K562 treated with DMSO at 1 percent for 4 hours (cell line): ENCODE results near the gene IL1R1. TPM values are rescaled to one million over a fixed set of nuclear protein-coding genes. Genes with fewer than 3 reads are reported as not detected.

Experiments used
- total RNA-seq: library from RNA; unstranded; fragments of 300-600 nt; gene quantifications from 2 replicates; pipeline ENCODE4 v1.2.3, GENCODE V29; 2022; ENCODE audit not compliant: insufficient read depth

IL1R1 gene, protein sequence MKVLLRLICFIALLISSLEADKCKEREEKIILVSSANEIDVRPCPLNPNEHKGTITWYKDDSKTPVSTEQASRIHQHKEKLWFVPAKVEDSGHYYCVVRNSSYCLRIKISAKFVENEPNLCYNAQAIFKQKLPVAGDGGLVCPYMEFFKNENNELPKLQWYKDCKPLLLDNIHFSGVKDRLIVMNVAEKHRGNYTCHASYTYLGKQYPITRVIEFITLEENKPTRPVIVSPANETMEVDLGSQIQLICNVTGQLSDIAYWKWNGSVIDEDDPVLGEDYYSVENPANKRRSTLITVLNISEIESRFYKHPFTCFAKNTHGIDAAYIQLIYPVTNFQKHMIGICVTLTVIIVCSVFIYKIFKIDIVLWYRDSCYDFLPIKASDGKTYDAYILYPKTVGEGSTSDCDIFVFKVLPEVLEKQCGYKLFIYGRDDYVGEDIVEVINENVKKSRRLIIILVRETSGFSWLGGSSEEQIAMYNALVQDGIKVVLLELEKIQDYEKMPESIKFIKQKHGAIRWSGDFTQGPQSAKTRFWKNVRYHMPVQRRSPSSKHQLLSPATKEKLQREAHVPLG
- 4.3 and 5.3 TPM in 2 replicates for total RNA-seq

DNA sequence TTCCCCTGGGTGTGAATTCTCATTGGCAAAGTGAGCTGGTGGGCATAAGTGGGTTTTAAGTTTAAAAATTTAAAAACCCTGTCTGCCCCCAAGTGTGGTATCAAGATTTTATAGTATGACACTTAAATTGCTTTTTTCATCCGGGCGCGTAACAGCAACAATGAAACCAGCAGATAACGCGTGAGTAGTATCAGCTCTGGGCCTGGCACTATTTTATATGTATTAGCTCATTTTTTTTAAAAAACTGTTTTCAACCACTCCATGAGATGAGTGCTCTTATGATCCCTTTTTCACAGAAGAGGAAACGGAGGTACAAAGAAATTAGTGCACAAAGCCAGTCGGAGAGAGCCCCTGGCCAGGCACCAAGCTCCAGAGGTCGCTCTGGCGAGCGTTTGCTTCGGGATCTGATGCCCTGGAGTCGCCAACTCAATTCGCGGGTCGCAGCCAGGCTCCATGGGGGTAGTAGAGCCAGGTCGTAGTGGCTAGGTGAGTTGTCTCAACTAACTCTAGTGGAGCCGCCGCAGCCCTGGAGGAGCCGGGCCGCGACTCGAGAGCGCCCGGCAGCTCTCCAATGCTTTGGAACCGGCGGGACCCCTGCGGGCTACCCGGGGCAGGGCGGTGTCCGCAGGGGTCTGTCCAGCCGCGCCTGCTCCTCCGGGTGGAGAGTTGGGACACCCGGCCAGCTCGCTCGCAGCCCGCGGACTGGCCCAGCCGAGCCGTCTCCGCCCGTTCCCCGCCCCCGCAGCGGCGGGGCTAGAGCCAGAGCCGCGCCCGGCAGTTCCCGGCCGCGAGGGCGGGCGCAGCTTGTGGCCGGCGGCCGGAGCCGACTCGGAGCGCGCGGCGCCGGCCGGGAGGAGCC lies at the start of gene IL1R1:
IL1R1 (plus strand) TSS at position 777 of the 859 bp plus-strand sequence. CDS start 14,979 bp downstream, outside the sequence.

DNA sequence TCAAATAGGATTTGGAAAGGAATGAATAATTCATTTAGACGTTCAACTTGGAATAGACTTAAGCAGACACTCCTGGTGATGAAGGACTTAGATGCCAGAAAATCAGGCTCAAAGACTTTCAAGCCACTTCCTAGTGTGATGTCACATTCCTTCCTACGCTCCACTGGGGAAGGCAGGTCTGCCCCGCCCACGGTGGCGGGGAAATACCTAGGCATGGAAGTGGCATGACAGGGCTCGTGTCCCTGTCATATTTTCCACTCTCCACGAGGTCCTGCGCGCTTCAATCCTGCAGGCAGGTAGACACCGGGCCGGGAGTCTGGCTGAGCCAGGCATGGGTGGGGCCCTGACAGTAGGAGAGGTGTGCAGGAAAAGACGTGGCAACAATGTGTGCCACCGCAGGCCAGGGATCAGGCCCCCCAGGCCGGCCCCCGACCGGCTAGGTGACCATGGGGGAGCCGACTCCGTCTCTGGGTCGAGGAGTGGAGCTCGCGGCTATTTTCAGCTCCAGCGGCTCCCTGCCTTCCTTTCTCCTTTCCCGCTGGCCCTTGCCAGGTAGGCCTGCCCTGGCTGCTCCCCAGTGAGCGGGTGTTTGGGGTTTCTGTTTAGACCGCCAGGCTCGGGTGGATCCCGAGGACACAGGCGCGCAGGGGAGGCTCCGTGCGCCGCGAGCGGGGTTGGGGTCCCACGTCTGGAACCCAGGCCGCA lies 44.4 kb downstream of the IL1R1 start, which contains the start of gene IL1RL2:
IL1RL2 (plus strand) TSS at position 233 of the 705 bp plus-strand sequence. CDS start 845 bp downstream, outside the sequence.

Other genes starting within 250 kb of the IL1R1 start
- gene IL1R2, start 150.8 kb upstream of the IL1R1 start, total RNA-seq, result not detected in 2 replicates
- not detected in 2 replicates for gene IL1RL2, start 44.3 kb downstream of the IL1R1 start, total RNA-seq
- gene IL1RL1, start 168.8 kb downstream of the IL1R1 start, total RNA-seq, result 0.33 and 1.8 TPM in 2 replicates
- 3.9 and 4.1 TPM in 2 replicates for gene IL18R1, start 213.1 kb downstream of the IL1R1 start, total RNA-seq